ENCODE data around the gene NDUFV1.

GRCh38 chr11:67649634-67650510, 43.1 kb downstream of the NDUFV1 start:
- TF ChIP-seq YY1 (IDR thresholded peaks at IDR 0.05; ENCODE audit: insufficient read depth, insufficient read length) (no peak), SUZ12 (IDR thresholded peaks at IDR 0.05; ENCODE audit: extremely low read depth, insufficient read depth, insufficient read length) (no peak), ZNF274 (IDR thresholded peaks at IDR 0.05; ENCODE audit: low read depth, low read length) (no peak)
